Measurements from ENCODE around the gene ATP6V1D.

The ATP6V1D gene

DNA sequence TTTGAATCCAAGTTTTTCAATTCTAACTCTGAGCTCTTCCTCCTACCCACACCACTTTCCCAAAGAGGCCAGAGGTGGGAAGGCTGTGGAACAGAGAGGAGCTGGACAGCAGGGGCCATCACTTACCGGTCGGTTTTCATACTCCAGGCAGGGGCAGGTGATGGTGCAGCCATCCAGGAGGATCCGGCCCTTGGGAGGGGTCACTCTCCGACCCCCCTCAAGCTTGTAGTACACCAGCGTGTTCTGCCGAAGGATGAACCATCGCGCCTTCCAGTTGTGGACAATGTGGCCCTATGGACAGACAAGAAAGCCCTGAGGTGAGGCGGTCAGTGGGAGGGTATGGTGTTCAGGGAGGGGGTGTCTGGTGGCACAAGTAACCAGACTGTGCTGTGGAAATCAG, 37.9 kb upstream of the ATP6V1D start:
- Histone ChIP-seq H3K9me3 (ENCODE audit: insufficient read depth, low read length) (no peaks in the 10 kb centered on the region), H3K4me3 (ENCODE audit: insufficient read depth, low read length, poor library complexity, severe bottlenecking) (no peak overlapping the region), H3K9me2 (replicated peaks; ENCODE audit: insufficient read depth, low read length) (no peaks in the 10 kb centered on the region), H3K4me2 (ENCODE audit: low read depth, low read length, poor library complexity, severe bottlenecking) (no peak overlapping the region), H4K20me1 (ENCODE audit: low read depth, low read length) (no peaks in the 10 kb centered on the region), H3K9ac (ENCODE audit: low read length) (no peak overlapping the region), H3K36me3 (ENCODE audit: low read length) (no peaks in the 10 kb centered on the region), H2AFZ (ENCODE audit: low read depth, low read length, severe bottlenecking) (no peak overlapping the region), H3F3A (ENCODE audit: insufficient read depth) (no peaks in the 10 kb centered on the region), H3K27ac (ENCODE audit: low read depth, low read length) (no peak overlapping the region), H3K27me3 (ENCODE audit: low read length) (no peaks in the 10 kb centered on the region), H3K79me2 (ENCODE audit: insufficient read depth, low read length) (no peaks in the 10 kb centered on the region)
- TF ChIP-seq, protein P1, sequence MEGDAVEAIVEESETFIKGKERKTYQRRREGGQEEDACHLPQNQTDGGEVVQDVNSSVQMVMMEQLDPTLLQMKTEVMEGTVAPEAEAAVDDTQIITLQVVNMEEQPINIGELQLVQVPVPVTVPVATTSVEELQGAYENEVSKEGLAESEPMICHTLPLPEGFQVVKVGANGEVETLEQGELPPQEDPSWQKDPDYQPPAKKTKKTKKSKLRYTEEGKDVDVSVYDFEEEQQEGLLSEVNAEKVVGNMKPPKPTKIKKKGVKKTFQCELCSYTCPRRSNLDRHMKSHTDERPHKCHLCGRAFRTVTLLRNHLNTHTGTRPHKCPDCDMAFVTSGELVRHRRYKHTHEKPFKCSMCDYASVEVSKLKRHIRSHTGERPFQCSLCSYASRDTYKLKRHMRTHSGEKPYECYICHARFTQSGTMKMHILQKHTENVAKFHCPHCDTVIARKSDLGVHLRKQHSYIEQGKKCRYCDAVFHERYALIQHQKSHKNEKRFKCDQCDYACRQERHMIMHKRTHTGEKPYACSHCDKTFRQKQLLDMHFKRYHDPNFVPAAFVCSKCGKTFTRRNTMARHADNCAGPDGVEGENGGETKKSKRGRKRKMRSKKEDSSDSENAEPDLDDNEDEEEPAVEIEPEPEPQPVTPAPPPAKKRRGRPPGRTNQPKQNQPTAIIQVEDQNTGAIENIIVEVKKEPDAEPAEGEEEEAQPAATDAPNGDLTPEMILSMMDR (IDR thresholded peaks at IDR 0.05; ENCODE audit: insufficient read depth, low read length, poor library complexity, severe bottlenecking), result no peak
- no peak for TF ChIP-seq EZH2phosphoT487 (conservative IDR thresholded peaks at IDR 0.05; ENCODE audit: low read length)

DNA sequence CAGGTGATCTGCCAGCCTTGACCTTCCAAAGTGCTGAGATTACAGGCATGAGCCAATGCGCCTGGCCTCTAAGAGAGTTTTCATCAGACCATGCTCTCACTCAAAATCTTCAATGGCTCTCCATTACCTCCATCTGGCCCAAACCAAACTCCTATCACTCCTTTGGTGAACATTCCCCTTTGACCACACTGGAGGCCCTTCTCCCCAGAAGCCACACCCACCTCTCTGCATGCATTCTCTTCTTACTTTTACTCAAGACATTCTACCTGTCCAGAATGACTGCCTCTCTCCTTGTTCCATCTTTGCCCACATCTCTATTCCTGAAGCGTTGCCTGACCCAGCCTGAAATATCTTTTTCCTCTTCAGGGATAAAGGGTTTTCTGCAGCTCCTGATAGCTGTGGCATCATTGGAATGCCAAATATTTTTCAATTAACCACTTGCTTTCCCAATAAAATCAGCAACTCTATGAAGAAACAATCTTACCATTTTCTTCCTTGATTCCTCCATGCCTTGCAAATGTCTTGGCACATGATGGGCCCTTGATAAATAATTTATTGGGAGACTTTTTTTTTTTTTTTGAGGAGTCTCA, 36.9 kb upstream of the ATP6V1D start:
- H3K4me3 ChIP-seq (ENCODE audit: insufficient read depth, low read length, poor library complexity, severe bottlenecking), result no peak overlapping the region
- no peak overlapping the region for H2AFZ ChIP-seq (ENCODE audit: low read depth, low read length, severe bottlenecking)
- no peak overlapping the region for H3K4me2 ChIP-seq (ENCODE audit: low read depth, low read length, poor library complexity, severe bottlenecking)
- H3K79me2 ChIP-seq (ENCODE audit: insufficient read depth, low read length), result no peaks in the 10 kb centered on the region
- H3K9me2 ChIP-seq (replicated peaks; ENCODE audit: insufficient read depth, low read length), result no peaks in the 10 kb centered on the region
- TF ChIP-seq EZH2phosphoT487 (conservative IDR thresholded peaks at IDR 0.05; ENCODE audit: low read length), result no peak
- TF ChIP-seq, protein P1 (IDR thresholded peaks at IDR 0.05; ENCODE audit: insufficient read depth, low read length, poor library complexity, severe bottlenecking), result no peak
- H3K9ac ChIP-seq (ENCODE audit: low read length), result no peak overlapping the region
- H3K27me3 ChIP-seq (ENCODE audit: low read length), result no peaks in the 10 kb centered on the region
- H3K9me3 ChIP-seq (ENCODE audit: insufficient read depth, low read length), result no peaks in the 10 kb centered on the region
- no peak overlapping the region for H3K27ac ChIP-seq (ENCODE audit: low read depth, low read length)
- no peaks in the 10 kb centered on the region for H3F3A ChIP-seq (ENCODE audit: insufficient read depth)
- no peaks in the 10 kb centered on the region for H4K20me1 ChIP-seq (ENCODE audit: low read depth, low read length)
- H3K36me3 ChIP-seq (ENCODE audit: low read length), result no peaks in the 10 kb centered on the region

GRCh38 chr14:67395876-67396189, 36.2 kb upstream of the ATP6V1D start:
- Histone ChIP-seq H3K4me2 (ENCODE audit: low read depth, low read length, poor library complexity, severe bottlenecking) (no peak overlapping the region), H3K27ac (ENCODE audit: low read depth, low read length) (no peak overlapping the region), H2AFZ (ENCODE audit: low read depth, low read length, severe bottlenecking) (no peak overlapping the region), H3K9ac (ENCODE audit: low read length) (no peak overlapping the region), H3F3A (ENCODE audit: insufficient read depth) (no peaks in the 10 kb centered on the region), H3K27me3 (ENCODE audit: low read length) (no peaks in the 10 kb centered on the region), H3K79me2 (ENCODE audit: insufficient read depth, low read length) (no peaks in the 10 kb centered on the region), H3K9me3 (ENCODE audit: insufficient read depth, low read length) (no peaks in the 10 kb centered on the region), H4K20me1 (ENCODE audit: low read depth, low read length) (no peaks in the 10 kb centered on the region), H3K36me3 (ENCODE audit: low read length) (no peaks in the 10 kb centered on the region), H3K9me2 (replicated peaks; ENCODE audit: insufficient read depth, low read length) (no peaks in the 10 kb centered on the region), H3K4me3 (ENCODE audit: insufficient read depth, low read length, poor library complexity, severe bottlenecking) (no peak overlapping the region)
- TF ChIP-seq, protein P1 (IDR thresholded peaks at IDR 0.05; ENCODE audit: insufficient read depth, low read length, poor library complexity, severe bottlenecking), result no peak
- TF ChIP-seq EZH2phosphoT487 (conservative IDR thresholded peaks at IDR 0.05; ENCODE audit: low read length), result no peak
